Kidney epithelial cell (primary cell): Measurements from ENCODE around the gene KDSR. TPM values are rescaled to one million over a fixed set of nuclear protein-coding genes. Genes with fewer than 3 reads are reported as not detected.
"Not testable (repeated sequence)": the region's sequence is repeated elsewhere in the genome, so short reads cannot be mapped to it uniquely, and the experiment has no call there.

Experiments used
- DNase-seq: peaks from one replicate; pipeline ENCODE4 v3.0.0-alpha.2; 2010; ENCODE audit warnings: low read depth
- H3K27me3 ChIP-seq: 2 replicates; pipeline ENCODE4 v1.6.0; 2011; ENCODE audit warnings: low read length; ENCODE audit not compliant: control insufficient read depth, insufficient read depth
- H3K36me3 ChIP-seq: 2 replicates; pipeline ENCODE4 v1.5.1; 2011; ENCODE audit warnings: low read length; ENCODE audit not compliant: control insufficient read depth, insufficient read depth
- H3K4me3 ChIP-seq: 2 replicates; pipeline ENCODE4 v1.5.1; 2011; ENCODE audit warnings: low read depth, mild to moderate bottlenecking, control low read depth, low read length
- total RNA-seq: library from RNA; depleted of rRNA; stranded (reverse); fragments of >200 nt; gene quantifications from 2 replicates; pipeline ENCODE4 v1.2.3, GENCODE V29; 2015
- TF ChIP-seq, protein P1 (sequence below): IDR thresholded peaks from 2 replicates; pipeline ENCODE4 v1.5.1; 2011; ENCODE audit warnings: mild to moderate bottlenecking, moderate library complexity, low read length, control low read depth, inconsistent platforms; ENCODE audit not compliant: insufficient read depth, poor library complexity, severe bottlenecking

Gene KDSR
- total RNA-seq, 1 donor from 2014 or later = 32.1 TPM

DNA sequence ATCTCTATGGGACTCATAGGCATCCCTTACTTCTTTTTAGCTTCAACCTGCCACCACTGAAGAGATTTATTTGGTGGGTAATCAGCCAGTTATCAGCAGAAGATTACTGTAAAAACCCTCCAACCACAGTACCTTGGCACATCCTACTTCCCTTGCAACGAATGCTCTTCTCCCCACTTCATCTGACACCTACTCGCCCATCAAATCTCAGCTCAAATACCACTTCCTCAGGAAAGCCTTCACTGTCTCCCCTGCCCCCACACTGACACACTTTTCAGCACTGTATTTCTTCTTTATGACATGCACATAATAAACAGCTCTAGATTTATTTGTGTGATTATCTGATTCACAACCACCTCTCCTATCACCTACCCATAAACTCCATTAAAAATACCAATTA is 3.1 kb downstream of the KDSR start:
- Histone ChIP-seq H3K36me3 (no peaks in the 10 kb centered on the region), H3K4me3 (no peak overlapping the region), H3K27me3 (no peaks in the 10 kb centered on the region)
- TF ChIP-seq, protein P1, sequence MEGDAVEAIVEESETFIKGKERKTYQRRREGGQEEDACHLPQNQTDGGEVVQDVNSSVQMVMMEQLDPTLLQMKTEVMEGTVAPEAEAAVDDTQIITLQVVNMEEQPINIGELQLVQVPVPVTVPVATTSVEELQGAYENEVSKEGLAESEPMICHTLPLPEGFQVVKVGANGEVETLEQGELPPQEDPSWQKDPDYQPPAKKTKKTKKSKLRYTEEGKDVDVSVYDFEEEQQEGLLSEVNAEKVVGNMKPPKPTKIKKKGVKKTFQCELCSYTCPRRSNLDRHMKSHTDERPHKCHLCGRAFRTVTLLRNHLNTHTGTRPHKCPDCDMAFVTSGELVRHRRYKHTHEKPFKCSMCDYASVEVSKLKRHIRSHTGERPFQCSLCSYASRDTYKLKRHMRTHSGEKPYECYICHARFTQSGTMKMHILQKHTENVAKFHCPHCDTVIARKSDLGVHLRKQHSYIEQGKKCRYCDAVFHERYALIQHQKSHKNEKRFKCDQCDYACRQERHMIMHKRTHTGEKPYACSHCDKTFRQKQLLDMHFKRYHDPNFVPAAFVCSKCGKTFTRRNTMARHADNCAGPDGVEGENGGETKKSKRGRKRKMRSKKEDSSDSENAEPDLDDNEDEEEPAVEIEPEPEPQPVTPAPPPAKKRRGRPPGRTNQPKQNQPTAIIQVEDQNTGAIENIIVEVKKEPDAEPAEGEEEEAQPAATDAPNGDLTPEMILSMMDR = no peak
- DNase-seq = no peak

DNA sequence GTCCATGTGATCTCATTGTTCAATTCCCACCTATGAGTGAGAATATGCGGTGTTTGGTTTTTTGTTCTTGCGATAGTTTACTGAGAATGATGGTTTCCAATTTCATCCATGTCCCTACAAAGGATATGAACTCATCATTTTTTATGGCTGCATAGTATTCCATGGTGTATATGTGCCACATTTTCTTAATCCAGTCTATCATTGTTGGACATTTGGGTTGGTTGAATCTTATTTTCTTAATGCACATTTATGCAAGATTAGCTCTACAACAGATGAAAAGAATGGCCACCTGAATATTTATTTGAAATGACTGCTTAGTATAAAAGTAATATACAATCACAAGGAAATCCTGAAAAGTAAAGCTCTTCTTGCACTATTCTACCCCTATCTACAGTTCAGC is 3.6 kb downstream of the KDSR start:
- H3K36me3 ChIP-seq, H3K4me3 ChIP-seq, H3K27me3 ChIP-seq, DNase-seq: not testable (repeated sequence)

DNA sequence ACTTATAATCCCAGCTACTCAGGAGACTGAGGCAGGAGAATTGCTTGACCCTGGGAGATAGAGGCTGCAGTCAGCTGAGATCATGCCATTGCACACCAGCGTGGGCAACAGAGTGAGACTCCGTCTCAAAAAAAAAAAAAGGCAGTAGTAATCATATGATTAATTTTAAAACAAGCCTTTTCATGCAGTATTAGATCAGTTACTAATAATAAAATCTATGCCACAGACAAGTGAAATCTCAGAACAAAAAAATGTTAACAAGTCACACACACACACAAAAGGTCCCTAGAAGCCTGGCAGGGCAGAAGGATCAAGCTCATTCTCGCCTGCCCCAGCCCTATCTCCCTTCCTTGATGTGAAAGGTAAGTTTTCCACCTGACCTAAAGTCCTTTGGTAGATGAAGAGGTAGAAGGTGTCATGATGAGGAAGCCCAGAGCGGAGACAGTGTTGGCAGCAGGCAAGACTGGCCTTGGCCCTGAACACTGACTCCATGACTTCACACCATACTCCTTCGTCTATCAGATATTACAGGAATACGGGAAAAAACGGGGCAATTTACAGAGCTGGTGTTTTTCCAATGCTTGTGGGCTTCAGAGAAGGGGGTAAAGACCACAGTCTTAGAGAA is 10.6 kb downstream of the KDSR start:
- Histone ChIP-seq H3K4me3 (no peak overlapping the region), H3K36me3 (peaks cover 1% of the 10 kb centered on the region), H3K27me3 (no peaks in the 10 kb centered on the region)
- no peak for DNase-seq
- TF ChIP-seq, protein P1 = no peak

DNA sequence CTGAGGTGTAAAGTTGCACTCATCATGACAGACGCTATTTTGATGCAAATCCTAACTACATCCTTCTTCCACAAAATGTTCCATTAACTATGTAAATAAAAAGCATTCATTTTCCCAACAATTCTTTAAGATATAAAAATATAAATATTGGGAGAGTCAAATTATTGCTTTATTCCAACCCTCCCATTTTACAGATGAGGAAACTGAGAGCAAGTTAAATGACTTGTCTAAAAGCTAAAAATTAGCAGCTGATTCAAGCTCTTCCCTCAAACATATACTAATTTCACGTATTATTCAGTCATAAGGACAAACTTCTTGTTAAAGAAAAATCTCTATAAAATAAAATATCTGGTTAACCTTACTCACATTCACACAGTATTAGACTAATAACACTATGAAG is 16.8 kb downstream of the KDSR start:
- TF ChIP-seq, protein P1 = no peak

DNA sequence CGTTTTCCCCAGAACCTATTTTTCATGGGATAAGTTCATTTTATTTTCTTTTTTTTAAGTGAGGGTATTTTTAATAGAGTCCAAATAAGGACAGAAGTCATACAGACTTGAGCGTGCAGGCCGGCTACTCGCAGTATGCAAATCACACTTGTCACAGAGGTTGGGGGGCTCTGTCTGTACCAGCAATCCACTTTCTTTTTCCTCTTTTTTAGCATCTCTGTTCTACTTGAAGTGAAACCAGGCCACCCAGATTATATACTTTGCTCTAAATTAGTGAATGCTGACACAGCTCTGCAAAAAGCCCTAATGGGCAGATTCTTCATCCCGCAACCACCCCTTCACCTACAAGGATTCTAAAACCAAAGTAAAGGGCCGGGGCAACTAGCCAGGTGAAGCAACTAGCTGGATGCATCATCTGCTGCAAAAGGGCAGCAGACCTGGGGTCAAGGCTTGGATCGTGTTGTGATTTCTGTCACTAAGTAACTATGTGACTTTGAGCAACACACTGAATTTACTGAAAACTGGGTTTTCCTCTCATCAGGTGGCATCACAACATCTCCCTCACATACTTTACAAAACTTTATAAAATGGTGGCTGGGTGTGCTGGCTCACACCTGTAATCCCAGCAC is 18.4 kb downstream of the KDSR start:
- no peaks in the 10 kb centered on the region for H3K27me3 ChIP-seq
- peaks cover 9% of the 10 kb centered on the region for H3K36me3 ChIP-seq
- no peak for DNase-seq
- no peak overlapping the region for H3K4me3 ChIP-seq
- TF ChIP-seq, protein P1 = no peak

More for the DNA sequence above, 16.8 kb downstream of the KDSR start:
- H3K27me3 ChIP-seq = no peaks in the 10 kb centered on the region
- H3K4me3 ChIP-seq = no peak overlapping the region
- DNase-seq = no peak
- peaks cover 5% of the 10 kb centered on the region for H3K36me3 ChIP-seq

DNA sequence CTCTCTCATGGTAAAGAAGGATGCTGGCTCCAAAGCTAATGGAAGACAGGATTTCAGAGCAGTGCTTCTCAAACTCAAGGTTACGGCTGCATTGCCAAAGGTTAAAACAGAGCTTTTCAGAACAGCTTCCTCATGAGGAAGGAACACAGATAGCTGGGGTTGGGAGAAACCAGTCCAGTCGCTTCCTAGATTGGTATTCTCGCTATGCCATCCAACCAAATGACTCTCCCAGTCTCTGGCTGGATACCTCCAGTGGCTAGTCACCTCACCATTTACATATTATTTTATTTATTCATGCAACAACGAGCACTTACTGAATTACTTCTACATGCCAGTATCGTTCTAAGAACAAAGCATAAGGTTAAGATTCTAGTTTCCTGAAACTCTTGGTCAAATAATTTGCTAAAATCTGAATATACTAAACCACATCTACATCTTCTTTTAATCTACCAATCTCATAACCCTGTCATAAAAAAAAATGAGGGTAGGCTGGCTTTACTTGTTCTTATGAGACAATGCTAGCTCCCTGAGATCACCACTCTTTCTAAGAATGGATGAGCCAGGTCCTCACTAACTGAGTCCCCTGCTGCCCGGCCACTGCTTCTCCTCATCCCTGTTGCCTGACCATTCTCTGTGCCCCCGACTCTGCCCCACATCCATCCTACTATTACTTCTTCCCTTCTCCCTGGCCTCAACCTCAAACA is 20.4 kb downstream of the KDSR start:
- Histone ChIP-seq H3K36me3 (peaks cover 9% of the 10 kb centered on the region), H3K4me3 (no peak overlapping the region), H3K27me3 (no peaks in the 10 kb centered on the region)
- TF ChIP-seq, protein P1 = no peak
- no peak for DNase-seq
